ENCODE measurements around the gene CRB2. TPM values are rescaled to one million over a fixed set of nuclear protein-coding genes. Genes with fewer than 3 reads are reported as not detected.

CRB2 gene
- polyA plus RNA-seq, 1 donor from 2014 or later, result not detected

DNA sequence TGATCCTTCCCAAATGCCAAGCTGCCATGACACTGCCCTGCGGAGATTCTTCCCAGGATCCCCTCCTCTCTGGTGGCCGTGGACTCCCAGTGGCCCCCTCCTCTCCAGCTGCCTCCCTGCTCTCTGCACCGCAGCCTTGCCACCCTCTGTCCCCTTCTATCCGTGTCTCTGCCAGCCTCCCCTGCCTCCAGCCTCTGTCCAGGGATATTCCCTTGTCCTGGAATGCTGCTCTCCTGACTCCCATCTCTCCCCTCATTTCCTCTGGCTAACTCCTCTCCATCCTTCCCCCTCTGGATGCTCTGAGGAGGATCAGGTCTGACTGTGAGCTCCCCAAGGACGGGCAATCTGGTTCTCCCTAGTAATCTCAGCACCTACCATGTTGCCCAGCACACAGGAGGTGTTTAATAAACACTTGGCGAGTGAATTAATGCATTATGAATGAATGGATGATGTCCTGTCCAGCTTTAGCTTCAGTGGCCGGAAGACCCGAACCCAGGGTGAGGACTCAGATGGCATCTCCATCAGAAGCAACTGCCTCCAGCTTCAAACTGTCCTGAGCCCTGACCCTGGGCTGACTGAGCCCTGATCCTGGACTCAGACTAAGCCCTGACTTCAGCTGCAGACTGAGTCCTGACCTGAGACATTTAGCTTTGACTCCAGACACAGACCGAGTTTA is 7.5 kb upstream of the CRB2 start:
- Mint-ChIP-seq H3K36me3 (no peaks in the 10 kb centered on the region), H3K4me1 (peaks cover 12 to 19% (median 13%) of the 10 kb centered on the region in 3 donors), H3K4me3 (no peak overlapping the region), H3K27ac (no peak overlapping the region), H3K9me3 (no peaks in the 10 kb centered on the region), H3K27me3 (no peaks in the 10 kb centered on the region)

DNA sequence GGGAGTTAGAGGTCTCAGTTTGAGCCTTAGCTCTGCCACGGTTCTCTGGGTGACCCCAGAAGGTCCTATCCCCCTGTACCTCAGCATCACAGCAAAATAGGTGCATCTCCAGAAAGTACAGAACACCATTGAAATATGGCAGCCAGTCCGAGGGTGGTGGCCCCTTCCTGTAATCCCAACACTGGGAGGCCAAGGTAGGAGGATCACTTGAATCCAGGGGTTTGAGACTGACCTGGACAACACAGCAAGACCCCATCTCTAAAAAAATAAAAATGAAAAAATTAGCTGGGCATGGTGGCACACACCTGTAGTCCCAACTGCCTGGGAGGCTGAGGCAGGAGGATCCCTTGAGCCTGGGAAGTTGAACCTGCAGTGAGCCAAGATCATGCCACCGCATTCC is 7.0 kb upstream of the CRB2 start:
- Mint-ChIP-seq H3K9me3 (no peaks in the 10 kb centered on the region), H3K27me3 (peaks cover under 1% of the 10 kb centered on the region), H3K4me1 (peaks cover 10 to 15% (median 10%) of the 10 kb centered on the region in 3 donors), H3K36me3 (no peaks in the 10 kb centered on the region), H3K4me3 (no peak overlapping the region), H3K27ac (no peak overlapping the region)

GRCh38 chr9:123349691-123350480 is 6.1 kb upstream of the CRB2 start:
- H3K9me3 Mint-ChIP-seq, result no peaks in the 10 kb centered on the region
- peaks cover 3% of the 10 kb centered on the region for H3K27me3 Mint-ChIP-seq
- no peaks in the 10 kb centered on the region for H3K36me3 Mint-ChIP-seq
- peaks cover 8 to 13% (median 12%) of the 10 kb centered on the region in 3 donors for H3K4me1 Mint-ChIP-seq
- peak overlapping the region in 1 of 3 donors; percentile 61 for H3K27ac Mint-ChIP-seq
- no peak overlapping the region for H3K4me3 Mint-ChIP-seq

DNA sequence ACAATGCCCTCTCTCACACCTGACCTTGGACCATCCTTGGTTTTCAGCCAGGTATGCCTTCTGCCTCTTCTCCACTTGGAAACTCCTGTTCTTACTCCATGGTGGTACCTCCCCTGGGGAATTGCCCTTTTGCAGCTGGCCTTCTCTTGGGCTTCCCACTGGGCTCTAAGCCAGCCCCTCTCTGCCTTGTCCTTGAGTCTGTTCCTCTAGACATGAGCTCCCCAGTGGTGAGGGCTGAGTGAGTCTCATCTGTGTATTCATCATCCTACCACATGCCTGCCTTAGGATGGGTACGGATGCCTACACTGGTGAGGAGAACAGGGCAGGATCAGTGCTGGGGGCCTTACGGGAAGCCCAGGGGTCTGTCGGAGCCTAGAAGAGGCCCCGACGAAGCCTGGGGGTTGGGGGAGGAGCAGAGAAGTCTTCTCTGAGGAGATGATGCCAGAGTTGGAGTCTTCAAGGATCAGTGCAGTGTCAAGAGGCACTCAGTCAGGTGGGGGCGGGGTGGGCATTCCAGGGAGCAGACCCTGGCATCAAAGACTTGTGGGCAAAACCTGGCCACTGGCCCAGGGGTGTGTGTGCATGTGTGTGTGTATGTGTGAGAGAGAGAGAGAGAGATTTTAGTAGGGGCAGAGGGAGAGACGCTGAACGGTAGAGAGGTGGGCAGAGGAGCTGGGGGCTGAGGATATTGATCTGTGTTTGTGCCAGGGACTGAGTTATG is 5.2 kb upstream of the CRB2 start:
- H3K4me1 Mint-ChIP-seq, result peaks cover 7 to 10% (median 8%) of the 10 kb centered on the region in 3 donors
- H3K36me3 Mint-ChIP-seq, result peaks cover 2% of the 10 kb centered on the region
- H3K4me3 Mint-ChIP-seq, result no peak overlapping the region
- no peaks in the 10 kb centered on the region for H3K9me3 Mint-ChIP-seq
- peaks cover 3% of the 10 kb centered on the region for H3K27me3 Mint-ChIP-seq
- no peak overlapping the region for H3K27ac Mint-ChIP-seq

DNA sequence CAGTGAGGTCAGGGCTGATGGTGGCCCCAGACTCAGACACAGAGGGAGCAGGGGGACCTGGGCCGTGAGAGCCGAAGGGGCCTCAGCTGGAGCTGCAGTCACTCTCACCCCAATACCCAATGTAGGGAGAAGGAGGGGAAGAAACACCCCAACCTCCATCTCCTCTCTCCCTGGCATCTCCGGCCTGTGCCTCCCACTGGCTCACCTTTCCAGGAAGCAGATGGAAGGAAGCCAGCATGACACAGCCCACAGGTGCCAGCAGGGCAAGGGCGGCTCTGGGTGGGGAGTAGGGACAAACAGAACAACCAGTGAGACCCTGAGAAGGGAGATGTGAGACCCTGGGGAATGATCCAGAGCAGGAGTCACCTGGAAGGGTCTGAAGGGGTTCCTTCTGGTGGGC is 3.0 kb upstream of the CRB2 start:
- peaks cover 2% of the 10 kb centered on the region for H3K36me3 Mint-ChIP-seq
- H3K27me3 Mint-ChIP-seq, result peaks cover 3% of the 10 kb centered on the region
- no peak overlapping the region for H3K4me3 Mint-ChIP-seq
- H3K27ac Mint-ChIP-seq, result no peak overlapping the region
- peaks cover 7 to 9% (median 8%) of the 10 kb centered on the region in 3 donors for H3K4me1 Mint-ChIP-seq
- no peaks in the 10 kb centered on the region for H3K9me3 Mint-ChIP-seq

GRCh38 chr9:123353984-123354591 is 1.9 kb upstream of the CRB2 start:
- peaks cover 2% of the 10 kb centered on the region for H3K36me3 Mint-ChIP-seq
- H3K27ac Mint-ChIP-seq, result peak overlapping the region in 2 of 3 donors; percentile 16 to 83
- no peaks in the 10 kb centered on the region for H3K9me3 Mint-ChIP-seq
- peaks cover 3% of the 10 kb centered on the region for H3K27me3 Mint-ChIP-seq
- peaks cover 12 to 19% (median 14%) of the 10 kb centered on the region in 3 donors for H3K4me1 Mint-ChIP-seq
- H3K4me3 Mint-ChIP-seq, result peak overlapping the region in 2 of 4 donors; percentile 30 to 56

DNA sequence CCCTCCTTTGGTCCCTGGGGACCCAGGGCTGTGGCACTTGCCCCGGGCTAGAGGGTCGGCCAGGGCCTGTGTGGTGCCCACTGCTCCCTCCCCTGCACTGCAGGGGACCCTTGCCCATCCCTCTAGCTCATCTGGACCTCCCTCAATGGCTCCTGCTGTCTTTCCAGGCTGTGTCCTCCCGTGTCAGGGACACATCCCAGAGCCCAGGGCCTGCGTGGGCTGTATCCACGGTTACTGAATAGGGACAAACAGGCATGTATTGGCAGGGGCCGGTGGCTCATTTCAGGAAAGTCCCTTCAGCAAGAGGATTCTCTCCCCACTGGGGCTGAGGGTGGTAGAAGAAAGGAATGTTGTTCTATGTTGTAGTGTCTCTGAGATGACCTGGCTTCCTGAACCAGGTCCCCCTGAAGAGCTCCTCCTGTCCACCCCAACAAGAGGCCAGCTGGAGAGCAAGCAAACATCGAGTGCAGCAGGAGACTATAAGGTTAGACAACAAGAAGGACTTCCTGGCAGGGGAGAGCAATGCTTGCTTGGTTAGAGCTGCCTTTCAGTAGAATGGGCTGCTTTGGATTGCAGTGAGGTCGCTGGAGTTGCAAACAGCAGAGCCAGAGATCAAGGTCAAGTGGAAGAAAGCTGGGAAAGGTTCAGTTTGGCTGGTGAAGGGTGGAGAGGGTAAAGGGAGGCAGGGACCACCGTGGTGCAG is 1.0 kb upstream of the CRB2 start:
- peak overlapping the region in 1 of 4 donors; percentile 81 for H3K4me3 Mint-ChIP-seq
- H3K27ac Mint-ChIP-seq, result peak overlapping the region in 1 of 3 donors; percentile 78
- H3K9me3 Mint-ChIP-seq, result no peaks in the 10 kb centered on the region
- peaks cover 3% of the 10 kb centered on the region for H3K27me3 Mint-ChIP-seq
- peaks cover 2% of the 10 kb centered on the region for H3K36me3 Mint-ChIP-seq
- H3K4me1 Mint-ChIP-seq, result peaks cover 18 to 19% (median 19%) of the 10 kb centered on the region in 3 donors

- peak overlapping the region in 1 of 4 donors; percentile 17 for H3K4me3 Mint-ChIP-seq
Observed at GRCh38 chr9:123356851-123357742, 1.1 kb downstream of the CRB2 start.

DNA sequence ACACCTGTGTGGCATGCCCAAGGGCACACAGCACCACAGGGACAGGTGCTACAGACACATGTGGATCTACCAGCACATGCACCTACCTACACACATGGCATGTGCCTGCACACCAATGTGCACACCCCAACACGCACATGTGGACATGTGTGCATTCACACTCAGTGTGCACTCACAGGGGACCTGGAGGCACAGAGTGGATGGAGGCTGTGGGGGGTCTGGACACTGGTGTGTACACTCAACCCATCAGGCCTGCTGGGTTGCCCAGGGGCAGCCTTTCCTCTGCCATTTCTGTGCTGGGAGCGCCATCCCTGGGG is 1.7 kb downstream of the CRB2 start:
- no peak overlapping the region for H3K27ac Mint-ChIP-seq

More at GRCh38 chr9:123356851-123357742, 1.1 kb downstream of the CRB2 start:
- H3K27me3 Mint-ChIP-seq, result peaks cover 3% of the 10 kb centered on the region
- peaks cover 5% of the 10 kb centered on the region for H3K36me3 Mint-ChIP-seq
- H3K9me3 Mint-ChIP-seq, result no peaks in the 10 kb centered on the region
- H3K4me1 Mint-ChIP-seq, result peaks cover 15 to 22% (median 21%) of the 10 kb centered on the region in 3 donors
- no peak overlapping the region for H3K27ac Mint-ChIP-seq

GRCh38 chr9:123358181-123358905 is 2.3 kb downstream of the CRB2 start:
- peaks cover 3% of the 10 kb centered on the region for H3K27me3 Mint-ChIP-seq
- peaks cover 5% of the 10 kb centered on the region for H3K36me3 Mint-ChIP-seq
- H3K9me3 Mint-ChIP-seq, result no peaks in the 10 kb centered on the region
- H3K27ac Mint-ChIP-seq, result no peak overlapping the region
- H3K4me1 Mint-ChIP-seq, result peaks cover 15 to 22% (median 21%) of the 10 kb centered on the region in 3 donors
- peak overlapping the region in 1 of 4 donors; percentile 14 for H3K4me3 Mint-ChIP-seq

More for the DNA sequence above, 1.7 kb downstream of the CRB2 start:
- no peak overlapping the region for H3K4me3 Mint-ChIP-seq
- peaks cover 5% of the 10 kb centered on the region for H3K36me3 Mint-ChIP-seq
- peaks cover 3% of the 10 kb centered on the region for H3K27me3 Mint-ChIP-seq
- H3K4me1 Mint-ChIP-seq, result peaks cover 15 to 22% (median 21%) of the 10 kb centered on the region in 3 donors
- no peaks in the 10 kb centered on the region for H3K9me3 Mint-ChIP-seq

DNA sequence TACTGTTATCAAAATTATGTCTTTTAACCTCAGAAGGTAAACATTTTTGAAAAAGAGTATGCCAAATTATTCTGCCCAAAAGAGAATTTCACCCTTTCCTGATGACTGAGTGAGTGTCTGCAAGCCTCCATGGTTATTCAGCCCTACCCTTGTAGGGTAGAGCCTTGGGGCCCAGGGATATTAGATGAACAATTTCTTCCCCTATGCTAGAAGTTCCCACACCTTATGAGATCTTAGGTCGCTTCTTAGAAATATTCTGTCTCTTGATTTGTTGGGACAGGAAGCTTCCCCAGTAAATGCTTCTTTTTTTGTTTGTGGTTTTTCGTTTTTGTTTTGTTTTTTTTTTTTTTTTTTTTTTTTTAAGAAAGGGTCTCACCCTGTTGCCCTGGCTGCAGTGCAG is 3.1 kb downstream of the CRB2 start:
- H3K36me3 Mint-ChIP-seq, result peaks cover 5% of the 10 kb centered on the region
- H3K4me3 Mint-ChIP-seq, result peak overlapping the region in 1 of 4 donors; percentile 14
- peak overlapping the region in 1 of 3 donors; percentile 33 for H3K27ac Mint-ChIP-seq
- H3K27me3 Mint-ChIP-seq, result peaks cover 1% of the 10 kb centered on the region
- H3K9me3 Mint-ChIP-seq, result no peaks in the 10 kb centered on the region
- H3K4me1 Mint-ChIP-seq, result peaks cover 13 to 20% (median 19%) of the 10 kb centered on the region in 3 donors

DNA sequence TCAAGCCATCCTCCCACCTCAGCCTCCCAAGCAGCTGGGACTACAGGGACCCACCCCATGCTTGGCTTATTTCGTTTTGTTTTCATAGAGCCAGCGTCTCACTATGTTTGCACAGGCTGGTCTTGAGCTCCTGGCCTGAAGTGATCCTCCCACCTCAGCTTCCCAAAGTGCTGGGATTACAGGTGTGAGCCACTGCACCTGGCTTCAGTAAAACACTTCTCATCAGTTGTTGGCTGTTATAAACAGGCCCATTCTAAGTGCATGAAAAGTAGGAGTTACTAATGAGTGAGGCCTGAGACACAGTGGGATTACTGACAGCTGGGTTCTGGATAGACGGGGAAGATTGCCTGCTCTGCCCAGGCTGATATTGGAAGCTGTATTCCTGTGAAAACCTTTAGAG is 3.5 kb downstream of the CRB2 start:
- H3K4me3 Mint-ChIP-seq, result peak overlapping the region in 1 of 4 donors; percentile 9

More for the DNA sequence above, 3.5 kb downstream of the CRB2 start:
- peaks cover 11 to 16% (median 16%) of the 10 kb centered on the region in 3 donors for H3K4me1 Mint-ChIP-seq
- H3K27me3 Mint-ChIP-seq, result no peaks in the 10 kb centered on the region
- H3K27ac Mint-ChIP-seq, result peak overlapping the region in 1 of 3 donors; percentile 56
- H3K9me3 Mint-ChIP-seq, result no peaks in the 10 kb centered on the region
- H3K36me3 Mint-ChIP-seq, result peaks cover 5% of the 10 kb centered on the region
